Coronary artery (tissue), 2 donors: ENCODE results near the gene PJA1.
A peak's percentile ranks its signal among the peaks of the same experiment; 100 is the strongest.

Experiments used
- DNase-seq: peaks from one replicate; pipeline ENCODE4 v3.0.0-alpha.2; 2017; ENCODE audit warnings: low spot score
- H3K27ac ChIP-seq, 2 donors: fragments of 200-600 bp; sonication (generic); one replicate each; pipeline ENCODE4 v1.5.1; 2016 to 2019
- H3K4me3 ChIP-seq: fragments of 200-600 bp; sonication (generic); 2 replicates; pipeline ENCODE4 v1.5.1; 2016; ENCODE audit warnings: mild to moderate bottlenecking, moderate library complexity
- TF ChIP-seq, protein P1 (sequence below): fragments of 200-600 bp; sonication (generic); IDR thresholded peaks from one replicate; pipeline ENCODE4 v1.5.1; 2019; ENCODE audit warnings: antibody characterized with exemption

Gene PJA1

DNA sequence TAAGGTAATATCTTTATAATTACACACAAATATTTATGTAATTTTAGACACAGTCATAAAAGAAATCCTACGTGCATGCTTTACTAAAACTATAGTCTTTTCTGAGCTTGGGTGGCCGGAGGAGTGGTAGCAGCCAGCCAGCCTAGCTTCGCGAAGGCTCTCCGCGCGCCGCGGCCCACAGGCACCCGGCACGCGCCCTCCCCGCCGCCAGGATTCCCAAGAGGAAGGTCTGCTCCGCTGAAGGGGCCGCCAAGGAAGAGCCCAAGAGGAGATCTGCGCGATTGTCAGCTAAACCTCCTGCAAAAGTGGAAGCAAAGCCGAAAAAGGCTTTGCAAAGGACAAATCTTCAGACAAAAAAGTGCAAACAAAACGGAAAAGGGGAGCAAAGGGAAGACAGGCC is 8.7 kb upstream of the PJA1 start:
- Histone ChIP-seq H3K27ac (no peak overlapping the region), H3K4me3 (no peak overlapping the region)
- peak; percentile 22 for DNase-seq
- TF ChIP-seq, protein P1, sequence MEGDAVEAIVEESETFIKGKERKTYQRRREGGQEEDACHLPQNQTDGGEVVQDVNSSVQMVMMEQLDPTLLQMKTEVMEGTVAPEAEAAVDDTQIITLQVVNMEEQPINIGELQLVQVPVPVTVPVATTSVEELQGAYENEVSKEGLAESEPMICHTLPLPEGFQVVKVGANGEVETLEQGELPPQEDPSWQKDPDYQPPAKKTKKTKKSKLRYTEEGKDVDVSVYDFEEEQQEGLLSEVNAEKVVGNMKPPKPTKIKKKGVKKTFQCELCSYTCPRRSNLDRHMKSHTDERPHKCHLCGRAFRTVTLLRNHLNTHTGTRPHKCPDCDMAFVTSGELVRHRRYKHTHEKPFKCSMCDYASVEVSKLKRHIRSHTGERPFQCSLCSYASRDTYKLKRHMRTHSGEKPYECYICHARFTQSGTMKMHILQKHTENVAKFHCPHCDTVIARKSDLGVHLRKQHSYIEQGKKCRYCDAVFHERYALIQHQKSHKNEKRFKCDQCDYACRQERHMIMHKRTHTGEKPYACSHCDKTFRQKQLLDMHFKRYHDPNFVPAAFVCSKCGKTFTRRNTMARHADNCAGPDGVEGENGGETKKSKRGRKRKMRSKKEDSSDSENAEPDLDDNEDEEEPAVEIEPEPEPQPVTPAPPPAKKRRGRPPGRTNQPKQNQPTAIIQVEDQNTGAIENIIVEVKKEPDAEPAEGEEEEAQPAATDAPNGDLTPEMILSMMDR: no peak

DNA sequence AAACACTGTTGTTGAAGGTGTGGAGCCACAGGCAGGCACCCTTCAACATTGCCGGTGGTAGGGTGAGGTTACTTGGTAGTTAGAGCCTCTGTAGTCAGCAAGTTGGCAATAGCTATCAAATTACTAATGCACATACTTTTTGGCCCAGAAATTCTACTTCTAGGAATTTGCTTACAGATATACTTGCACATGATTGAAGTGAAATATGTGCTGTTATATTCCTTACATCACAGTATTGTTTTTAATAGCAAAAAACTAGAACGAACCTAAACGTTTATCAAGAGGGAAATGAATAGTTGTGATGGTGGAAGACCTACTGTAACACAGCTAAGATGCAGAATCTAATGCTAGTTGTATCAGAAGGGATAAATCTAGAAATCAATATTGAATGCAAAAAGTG is 7.7 kb upstream of the PJA1 start:
- Histone ChIP-seq H3K27ac (no peak overlapping the region), H3K4me3 (no peak overlapping the region)
- no peak for DNase-seq
- TF ChIP-seq, protein P1: no peak

DNA sequence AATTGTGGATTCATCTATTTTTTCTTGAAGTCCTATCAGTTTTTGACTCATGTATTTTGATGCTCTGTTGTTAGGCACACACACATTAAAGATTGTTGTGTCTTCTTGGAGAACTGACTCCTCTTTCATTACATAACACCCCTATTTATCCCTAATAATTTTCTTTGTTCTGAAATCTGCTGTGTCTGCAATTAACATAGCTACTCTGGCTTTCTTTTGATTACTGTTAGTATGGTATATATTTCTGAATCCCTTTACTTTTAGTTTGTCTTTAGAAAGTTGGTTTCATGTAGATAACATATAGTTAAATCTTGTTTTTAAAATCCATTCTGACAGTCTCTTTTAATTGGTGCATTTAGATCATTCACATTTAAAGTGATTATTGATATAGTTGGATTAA is 5.1 kb upstream of the PJA1 start:
- H3K27ac ChIP-seq: no peak overlapping the region
- DNase-seq: no peak
- TF ChIP-seq, protein P1: no peak
- H3K4me3 ChIP-seq: no peak overlapping the region

DNA sequence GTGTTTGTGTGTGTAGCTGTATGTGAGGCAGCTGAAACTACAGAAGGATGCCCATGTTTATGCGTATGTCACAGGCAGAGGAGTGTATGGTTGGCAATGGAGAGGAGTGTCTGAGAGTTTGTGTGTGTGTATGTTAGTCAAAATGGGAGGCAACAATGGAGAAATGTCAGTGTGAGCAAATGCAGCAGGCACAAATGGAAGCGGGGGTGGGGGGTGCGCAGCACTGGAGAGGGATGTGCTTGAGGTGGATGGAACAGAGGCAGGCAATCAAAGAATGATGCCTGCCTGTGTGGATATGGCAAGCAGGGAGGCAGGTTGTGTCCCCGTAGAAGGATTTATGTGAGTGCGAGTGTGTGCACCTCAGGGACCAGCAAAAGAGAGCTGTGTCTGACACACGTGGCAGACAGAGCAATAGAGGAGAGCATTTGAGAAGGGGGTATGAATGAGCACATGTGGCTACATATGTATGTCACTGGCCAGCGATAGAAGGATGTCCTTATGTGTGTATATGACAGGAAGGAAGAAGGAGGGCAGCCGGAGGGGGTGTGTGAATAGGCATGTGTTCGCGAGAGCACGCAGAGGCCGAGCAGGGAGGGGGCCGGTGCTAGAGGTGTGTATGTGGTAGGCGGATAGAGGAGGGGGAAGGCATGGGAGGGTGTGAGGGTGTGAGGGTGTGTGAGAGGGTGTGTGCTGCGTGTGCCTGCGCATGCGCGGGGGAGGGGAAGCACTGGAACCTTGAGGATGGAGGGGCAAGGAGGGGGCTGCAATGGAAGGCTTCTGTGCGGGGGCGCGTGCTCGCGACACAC is 1.1 kb downstream of the PJA1 start:
- Histone ChIP-seq H3K4me3 (peak overlapping the region; percentile 82), H3K27ac (peak overlapping the region; percentile 61 to 87)
- TF ChIP-seq, protein P1: no peak
- peak; percentile 62 for DNase-seq

DNA sequence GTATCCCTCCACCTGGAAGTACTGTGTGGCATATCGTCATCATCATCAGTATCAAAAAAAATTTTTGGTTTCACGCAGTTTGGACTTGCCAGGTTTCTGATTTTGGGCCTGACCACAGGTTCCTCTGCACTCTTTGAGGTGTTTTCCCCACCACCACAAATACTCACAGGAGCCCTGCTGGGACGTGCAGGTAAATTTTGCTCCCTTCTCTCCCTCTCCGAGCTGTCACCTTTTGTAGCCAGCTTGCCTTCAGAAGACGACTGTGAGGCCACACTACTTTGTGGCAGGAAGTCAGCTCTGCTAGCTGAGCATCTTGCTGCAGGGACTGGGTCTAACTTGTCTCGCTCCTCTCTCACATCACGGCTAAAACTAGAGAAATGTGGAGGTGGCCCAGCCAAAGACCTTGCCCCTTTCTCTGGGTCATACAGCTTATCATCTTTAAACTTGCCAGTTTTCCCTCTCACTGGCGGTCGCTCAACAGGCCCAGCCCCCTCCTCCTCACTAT is 2.8 kb downstream of the PJA1 start:
- TF ChIP-seq, protein P1: no peak
- Histone ChIP-seq H3K27ac (no peak overlapping the region), H3K4me3 (no peak overlapping the region)
- no peak for DNase-seq

DNA sequence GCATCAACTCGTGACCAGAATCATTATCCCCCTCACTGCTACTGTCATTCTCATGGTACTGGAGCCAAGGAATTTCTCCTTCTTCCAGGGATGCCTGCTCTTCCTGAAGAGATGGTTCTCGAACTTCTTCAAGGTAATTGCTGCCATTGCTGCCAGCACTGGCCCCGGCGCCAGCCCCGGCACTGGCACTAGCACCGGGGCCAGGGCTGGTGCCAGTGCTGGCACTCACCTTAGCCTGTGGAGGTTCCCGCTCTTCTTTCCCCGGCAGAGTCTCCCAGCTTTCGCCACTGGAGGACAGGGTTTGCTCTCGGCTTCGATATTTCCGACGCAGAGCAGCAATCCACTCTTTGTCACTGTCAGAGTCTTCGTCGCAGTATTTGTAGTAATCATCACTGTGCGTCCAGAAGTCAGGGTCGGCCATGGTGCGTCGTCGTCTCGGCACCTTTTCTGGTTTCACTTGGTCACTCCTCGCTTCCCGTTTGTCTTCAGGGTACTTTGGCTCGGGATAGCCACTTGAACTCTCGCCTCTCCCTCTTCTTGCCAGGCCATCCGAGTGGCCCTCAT is 3.4 kb downstream of the PJA1 start:
- Histone ChIP-seq H3K4me3 (no peak overlapping the region), H3K27ac (no peak overlapping the region)
- no peak for DNase-seq
- TF ChIP-seq, protein P1: no peak

DNA sequence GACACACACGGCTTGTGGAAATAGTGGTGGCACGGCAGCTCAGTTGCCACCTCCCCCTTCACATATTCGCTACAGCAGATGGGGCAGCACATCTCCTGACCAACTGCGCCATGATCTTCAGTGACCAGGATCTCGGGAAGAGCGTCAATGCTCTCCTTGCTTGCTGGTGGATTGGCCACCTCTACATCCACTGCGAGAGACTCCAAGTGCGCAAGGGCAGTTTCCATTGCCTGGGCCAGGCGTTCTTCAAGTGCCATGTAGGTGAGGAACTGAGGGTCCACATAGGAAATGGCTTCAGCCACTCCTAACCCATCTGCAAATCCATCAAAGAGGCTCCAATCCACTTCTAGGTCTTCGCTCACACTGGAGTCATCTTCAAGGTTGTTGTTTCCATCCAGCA is 3.9 kb downstream of the PJA1 start:
- Histone ChIP-seq H3K4me3 (no peak overlapping the region), H3K27ac (no peak overlapping the region)
- TF ChIP-seq, protein P1: no peak
- peak; percentile 24 for DNase-seq
